B cell (primary cell): ENCODE results near the gene SCEL. TPM values are rescaled to one million over a fixed set of nuclear protein-coding genes. Genes with fewer than 3 reads are reported as not detected.

Source experiments
- ATAC-seq: fragments of 200-7000 bp; cut with Tn5 transposase; one replicate; pipeline ENCODE4 v1.10.0; 2021; ENCODE audit warnings: low read depth, mild to moderate bottlenecking, moderate number of reproducible peaks, moderate library complexity
- CTCF ChIA-PET: fragments of 350-600 bp; sonication (Branson Sonifier 250); formaldehyde crosslinking; loops from one replicate; lab custom pipeline; 2021; ENCODE audit warnings: antibody characterized with exemption, inconsistent platforms; lab: Charles Lee
- POLR2A ChIA-PET: fragments of 350-600 bp; sonication (Branson Sonifier 250); formaldehyde crosslinking; loops from one replicate; lab custom pipeline; 2021; ENCODE audit warnings: antibody characterized with exemption; lab: Charles Lee
- DNase-seq: peaks from one replicate; pipeline ENCODE4 v3.0.0; 2013
- H2AFZ ChIP-seq: 2 replicates; pipeline ENCODE4 v1.6.1; 2012; ENCODE audit warnings: mild to moderate bottlenecking, low read depth, low read length; ENCODE audit not compliant: insufficient read depth, poor library complexity, severe bottlenecking
- H3K27ac ChIP-seq, 2 donors: 1 replicate in 1 of 2; 2 replicates in 1 of 2; pipeline ENCODE4 v1.5.1; 2012 to 2013; ENCODE audit warnings: low read length in 2 of 2, mild to moderate bottlenecking in 2 of 2, moderate library complexity in 1 of 2
- H3K27me3 ChIP-seq, 4 experiments: fragments of 200-600 bp in 1 of 4; sonication (generic) in 1 of 4; replicated peaks in 1 of 4; 1 replicate in 2 of 4; 2 replicates in 2 of 4; pipeline versions ENCODE4 v1.6.1 to v1.7.0; 2013 to 2016; ENCODE audit warnings: low read length in 3 of 4, mild to moderate bottlenecking in 2 of 4, mixed read lengths in 1 of 4, moderate library complexity in 1 of 4; ENCODE audit not compliant: insufficient read depth in 4 of 4, control insufficient read depth in 3 of 4; ENCODE audit errors: control extremely low read depth in 1 of 4
- H3K36me3 ChIP-seq, 2 experiments: replicated peaks in 1 of 2; 1 replicate in 1 of 2; 2 replicates in 1 of 2; pipeline versions ENCODE4 v1.6.1 to v1.7.1; 2013; ENCODE audit warnings: low read length in 1 of 2; ENCODE audit not compliant: insufficient read depth in 2 of 2, control insufficient read depth in 1 of 2; ENCODE audit errors: control extremely low read depth in 1 of 2, extremely low read depth in 1 of 2
- H3K4me1 ChIP-seq, 2 donors: fragments of 200-600 bp in 1 of 2; sonication (generic) in 1 of 2; 1 replicate in 1 of 2; 2 replicates in 1 of 2; pipeline versions ENCODE4 v1.5.1 to v1.6.1; 2013 to 2017; ENCODE audit warnings: low read length in 2 of 2; ENCODE audit not compliant: control insufficient read depth in 2 of 2, insufficient read depth in 2 of 2
- H3K4me2 ChIP-seq: replicated peaks from 2 replicates; pipeline ENCODE3; 2012; ENCODE audit warnings: mild to moderate bottlenecking, low read depth, low read length; ENCODE audit not compliant: poor library complexity, severe bottlenecking
- H3K4me3 ChIP-seq, 5 experiments: fragments of 200-600 bp in 1 of 5; sonication (generic) in 1 of 5; 1 replicate in 3 of 5; 2 replicates in 2 of 5; pipeline versions ENCODE4 v1.5.1 to v1.7.0; 2011 to 2016; ENCODE audit warnings: low read length in 4 of 5, mild to moderate bottlenecking in 4 of 5, low read depth in 2 of 5, control low read depth in 1 of 5, moderate library complexity in 1 of 5; ENCODE audit not compliant: insufficient read depth in 1 of 5; ENCODE audit errors: control extremely low read depth in 1 of 5, extremely low read depth in 1 of 5
- H3K79me2 ChIP-seq: fragments of 200-600 bp; sonication (generic); one replicate; pipeline ENCODE4 v1.6.0; 2016; ENCODE audit warnings: low read length; ENCODE audit not compliant: control insufficient read depth, insufficient read depth
- H3K9ac ChIP-seq: fragments of 200-600 bp; sonication (generic); 2 replicates; pipeline ENCODE4 v1.6.1; 2017; ENCODE audit warnings: mild to moderate bottlenecking, low read length, moderate library complexity
- H3K9me3 ChIP-seq, 3 donors: one replicate each; pipeline versions ENCODE4 v1.6.1 to v1.7.1; 2013; ENCODE audit warnings: low read length in 2 of 3; ENCODE audit not compliant: control insufficient read depth in 2 of 3, insufficient read depth in 1 of 3; ENCODE audit errors: control extremely low read depth in 1 of 3
- H4K20me1 ChIP-seq: 2 replicates; pipeline ENCODE4 v1.6.0; 2012; ENCODE audit warnings: mild to moderate bottlenecking, low read length; ENCODE audit not compliant: insufficient read depth, control insufficient read depth, poor library complexity, severe bottlenecking
- H3K27ac Mint-ChIP-seq: one replicate; pipeline ENCODE4 v1.8.0; 2021; ENCODE audit warnings: mixed read lengths
- H3K27me3 Mint-ChIP-seq: one replicate; pipeline ENCODE4 v1.8.0; 2021; ENCODE audit warnings: mixed read lengths
- H3K4me1 Mint-ChIP-seq: one replicate; pipeline ENCODE4 v1.8.0; 2021; ENCODE audit warnings: mixed read lengths
- H3K4me3 Mint-ChIP-seq: one replicate; pipeline ENCODE4 v1.8.0; 2021; ENCODE audit warnings: mixed read lengths
- H3K9me3 Mint-ChIP-seq: one replicate; pipeline ENCODE4 v1.8.0; 2022; ENCODE audit warnings: mixed read lengths; ENCODE audit not compliant: insufficient read depth
- CTCF ChIP-seq: fragments of 200-600 bp; IDR thresholded peaks from one replicate; pipeline ENCODE4 v1.8.0; 2022; ENCODE audit warnings: antibody characterized with exemption, mild to moderate bottlenecking
- EZH2 ChIP-seq: IDR thresholded peaks from 2 replicates; pipeline ENCODE4 v1.6.1; 2012; ENCODE audit warnings: borderline replicate concordance, low read depth, mild to moderate bottlenecking, moderate library complexity, low read length; ENCODE audit not compliant: insufficient read depth, poor library complexity, severe bottlenecking
- WGBS: methylation state at CpG from one replicate; pipeline ENCODE4 v1.1.5; 2013; ENCODE audit warnings: missing lambda C conversion rate; ENCODE audit not compliant: insufficient coverage; 5-methylcytosine and 5-hydroxymethylcytosine counted together
- intact Hi-C: fragments of 100-400 bp; cut with micrococcal nuclease; formaldehyde crosslinking; loops from one replicate; pipeline ENCODE4 v1.10.0; 2022
- polyA plus RNA-seq: library from polyadenylated mRNA; depleted of rRNA; stranded (reverse); fragments of >200 nt; gene quantifications from 2 replicates; pipeline ENCODE4 v1.2.3, GENCODE V29; 2012
- total RNA-seq, 2 donors: library from RNA; stranded (reverse); fragments of 120-200 nt in 1 of 2; gene quantifications; 1 replicate in 1 of 2; 2 replicates in 1 of 2; pipeline versions ENCODE4 v1.2.3 to v1.2.4, GENCODE V29; 2013 to 2022

Gene SCEL
- total and polyA plus RNA-seq, 2 donors (not counting 1 experiment from before 2014, with no cell fraction given), result not detected

GRCh38 chr13:77537289-77537919 lies 1.9 kb downstream of the SCEL start:
- peaks cover 20% of the 10 kb centered on the region for H3K27me3 Mint-ChIP-seq
- H3K4me3 ChIP-seq, result no peak overlapping the region
- no peaks in the 10 kb centered on the region for H3K4me1 Mint-ChIP-seq
- no peaks in the 10 kb centered on the region for H3K36me3 ChIP-seq
- intact Hi-C loops, result no loop called here
- ChIA-PET CTCF (interaction anchor here (0.9 kb wide), 1 partner anchor 44 kb away, joined by 5 read pairs; no protein-coding TSS in a partner anchor), POLR2A (no interaction called here)
- H3K27ac ChIP-seq, result no peak overlapping the region
- DNase-seq (no peak), ATAC-seq (no peak)
- no peak overlapping the region for H3K4me2 ChIP-seq
- no peak overlapping the region for H2AFZ ChIP-seq
- no peaks in the 10 kb centered on the region for H3K79me2 ChIP-seq
- H3K4me3 Mint-ChIP-seq, result no peak overlapping the region
- H3K4me1 ChIP-seq, result no peaks in the 10 kb centered on the region
- TF ChIP-seq EZH2 (no peak), CTCF (no peak)
- no peaks in the 10 kb centered on the region for H3K9me3 Mint-ChIP-seq
- no peak overlapping the region for H3K27ac Mint-ChIP-seq
- no peak overlapping the region for H3K9ac ChIP-seq
- H4K20me1 ChIP-seq, result no peaks in the 10 kb centered on the region
- H3K27me3 ChIP-seq, result peaks cover 0 to 5% (median 3%) of the 10 kb centered on the region in 4 experiments
- H3K9me3 ChIP-seq, result no peaks in the 10 kb centered on the region
- WGBS, result 100% methylated on average over 2 of the region's 7 CpGs

DNA sequence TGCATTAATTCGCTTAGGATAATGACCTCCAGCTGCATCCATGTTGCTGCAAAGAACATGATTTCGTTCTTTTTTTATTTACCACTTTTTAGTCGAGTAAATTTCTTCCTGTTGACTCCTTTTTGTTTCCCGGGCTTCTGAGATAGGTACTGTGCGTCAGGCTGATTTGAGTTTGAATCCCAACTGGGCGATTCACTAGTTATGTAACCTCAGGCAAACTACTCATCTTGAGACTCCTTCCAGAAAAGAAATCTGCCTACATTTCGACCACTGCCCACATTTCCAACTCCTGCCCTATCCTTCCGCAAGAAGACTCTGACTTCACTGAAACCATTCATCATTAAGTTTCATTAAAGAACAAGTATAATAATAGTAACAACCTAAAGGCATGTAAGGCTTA lies 8.2 kb downstream of the SCEL start:
- intact Hi-C loops, result no loop called here
- Histone ChIP-seq H3K9ac (no peak overlapping the region), H3K27me3 (peaks cover 0 to 5% (median 0%) of the 10 kb centered on the region in 4 experiments), H3K27ac (no peak overlapping the region), H4K20me1 (no peaks in the 10 kb centered on the region), H3K9me3 (no peaks in the 10 kb centered on the region), H3K4me3 (no peak overlapping the region), H3K4me2 (no peak overlapping the region), H3K4me1 (peaks cover 9 to 11% of the 10 kb centered on the region in 2 donors), H3K79me2 (no peaks in the 10 kb centered on the region), H2AFZ (no peak overlapping the region), H3K36me3 (no peaks in the 10 kb centered on the region)
- WGBS, result 99% methylated on average over 6 of the region's 8 CpGs
- TF ChIP-seq CTCF (no peak), EZH2 (no peak)
- Mint-ChIP-seq H3K4me1 (peaks cover 11% of the 10 kb centered on the region), H3K9me3 (no peaks in the 10 kb centered on the region), H3K4me3 (no peak overlapping the region), H3K27ac (peak overlapping the region; percentile 35), H3K27me3 (peaks cover 14% of the 10 kb centered on the region)
- no peak for DNase-seq
- ChIA-PET CTCF (no interaction called here), POLR2A (no interaction called here)
- ATAC-seq, result no peak
